BE2C (cell line): Measurements from ENCODE around the gene SLC1A6.

Source experiments
- DNase-seq: peaks from one replicate; pipeline ENCODE4 v3.0.0-alpha.2; 2020
- H3K27me3 ChIP-seq: fragments of 250-450 bp; sonication (Bioruptor Pico); 2 replicates; pipeline ENCODE4 v1.5.1; 2020; ENCODE audit warnings: mild to moderate bottlenecking
- H3K36me3 ChIP-seq: fragments of 250-450 bp; sonication (Bioruptor Pico); 2 replicates; pipeline ENCODE4 v1.5.1; 2020; ENCODE audit warnings: mild to moderate bottlenecking
- H3K4me1 ChIP-seq: fragments of 250-450 bp; sonication (Bioruptor Pico); 2 replicates; pipeline ENCODE4 v1.5.1; 2020
- H3K4me3 ChIP-seq: 2 replicates; pipeline ENCODE4 v1.5.1; 2011; ENCODE audit warnings: low read depth, low read length
- H3K9me3 ChIP-seq: fragments of 250-450 bp; sonication (Bioruptor Pico); 2 replicates; pipeline ENCODE4 v1.5.1; 2020
- TF ChIP-seq, protein P1 (sequence below): IDR thresholded peaks from 2 replicates; pipeline ENCODE4 v1.5.1; 2012; ENCODE audit warnings: mild to moderate bottlenecking, low read depth, low read length

Gene SLC1A6

DNA sequence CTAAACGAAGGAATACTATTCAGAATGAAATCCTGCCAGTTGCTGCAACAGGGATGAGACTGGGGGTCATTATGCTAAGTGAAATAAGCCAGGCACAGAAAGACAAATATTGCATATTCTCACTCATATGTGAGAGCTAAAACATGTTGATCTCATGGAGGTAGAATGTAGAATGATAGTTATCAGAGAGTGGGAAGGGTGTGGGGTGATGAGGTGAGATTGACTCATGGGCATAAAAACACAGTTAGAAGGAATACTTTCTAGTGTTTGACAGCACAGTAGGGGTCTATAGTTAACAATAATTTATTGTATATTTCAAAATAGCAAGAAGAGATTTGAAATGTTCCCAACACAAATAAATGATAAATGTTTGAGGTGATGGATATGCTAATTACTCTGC lies 46.2 kb downstream of the SLC1A6 start:
- Histone ChIP-seq H3K4me1 (no peaks in the 10 kb centered on the region), H3K9me3 (no peaks in the 10 kb centered on the region), H3K36me3 (no peaks in the 10 kb centered on the region), H3K4me3 (no peak overlapping the region), H3K27me3 (no peaks in the 10 kb centered on the region)
- no peak for DNase-seq
- TF ChIP-seq, protein P1, sequence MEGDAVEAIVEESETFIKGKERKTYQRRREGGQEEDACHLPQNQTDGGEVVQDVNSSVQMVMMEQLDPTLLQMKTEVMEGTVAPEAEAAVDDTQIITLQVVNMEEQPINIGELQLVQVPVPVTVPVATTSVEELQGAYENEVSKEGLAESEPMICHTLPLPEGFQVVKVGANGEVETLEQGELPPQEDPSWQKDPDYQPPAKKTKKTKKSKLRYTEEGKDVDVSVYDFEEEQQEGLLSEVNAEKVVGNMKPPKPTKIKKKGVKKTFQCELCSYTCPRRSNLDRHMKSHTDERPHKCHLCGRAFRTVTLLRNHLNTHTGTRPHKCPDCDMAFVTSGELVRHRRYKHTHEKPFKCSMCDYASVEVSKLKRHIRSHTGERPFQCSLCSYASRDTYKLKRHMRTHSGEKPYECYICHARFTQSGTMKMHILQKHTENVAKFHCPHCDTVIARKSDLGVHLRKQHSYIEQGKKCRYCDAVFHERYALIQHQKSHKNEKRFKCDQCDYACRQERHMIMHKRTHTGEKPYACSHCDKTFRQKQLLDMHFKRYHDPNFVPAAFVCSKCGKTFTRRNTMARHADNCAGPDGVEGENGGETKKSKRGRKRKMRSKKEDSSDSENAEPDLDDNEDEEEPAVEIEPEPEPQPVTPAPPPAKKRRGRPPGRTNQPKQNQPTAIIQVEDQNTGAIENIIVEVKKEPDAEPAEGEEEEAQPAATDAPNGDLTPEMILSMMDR: no peak

DNA sequence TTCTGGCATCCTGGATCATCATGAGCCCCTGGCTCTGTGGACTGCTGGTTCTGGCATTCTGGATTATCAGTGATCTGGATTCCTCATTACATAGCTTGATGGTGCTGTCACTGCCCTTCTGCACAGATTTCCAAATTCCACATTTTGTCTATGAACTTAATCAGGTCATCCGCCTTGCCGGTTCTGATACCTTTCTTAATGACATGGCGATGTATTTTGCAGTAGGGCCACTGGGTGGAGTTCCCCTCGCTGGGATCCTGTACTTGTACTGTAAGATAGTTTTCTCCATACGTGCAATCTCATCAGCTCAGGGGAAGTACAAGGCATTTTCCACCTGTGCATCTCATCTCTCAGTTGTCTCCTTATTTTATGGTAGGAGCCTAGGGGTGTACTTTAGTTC lies 62.8 kb downstream of the SLC1A6 start:
- peaks cover 16% of the 10 kb centered on the region for H3K27me3 ChIP-seq
- no peak overlapping the region for H3K4me3 ChIP-seq
- no peak for DNase-seq
- H3K4me1 ChIP-seq: no peaks in the 10 kb centered on the region
- no peaks in the 10 kb centered on the region for H3K9me3 ChIP-seq
- no peaks in the 10 kb centered on the region for H3K36me3 ChIP-seq
- TF ChIP-seq, protein P1: no peak

DNA sequence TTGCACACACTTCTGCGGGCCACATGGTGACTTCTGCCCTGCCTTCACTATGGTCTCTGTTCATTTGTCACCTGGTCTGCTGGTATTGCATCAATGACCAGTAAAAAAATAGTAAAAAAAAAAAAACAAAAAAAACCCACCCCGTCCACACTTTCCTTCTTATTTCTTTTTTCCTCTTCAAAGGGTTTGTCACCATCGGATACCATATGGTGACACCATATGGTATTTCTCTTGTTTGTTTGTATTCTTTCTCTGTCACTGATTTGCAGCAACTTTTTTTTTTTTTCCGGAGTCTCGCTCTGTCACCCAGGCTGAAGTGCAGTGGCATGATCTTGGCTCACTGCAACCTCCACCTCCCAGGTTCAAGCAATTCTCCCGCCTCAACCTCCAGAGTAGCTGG lies 64.5 kb downstream of the SLC1A6 start:
- DNase-seq: no peak
- Histone ChIP-seq H3K9me3 (no peaks in the 10 kb centered on the region), H3K36me3 (no peaks in the 10 kb centered on the region), H3K27me3 (peaks cover 10% of the 10 kb centered on the region), H3K4me3 (no peak overlapping the region), H3K4me1 (no peaks in the 10 kb centered on the region)
- TF ChIP-seq, protein P1: no peak

DNA sequence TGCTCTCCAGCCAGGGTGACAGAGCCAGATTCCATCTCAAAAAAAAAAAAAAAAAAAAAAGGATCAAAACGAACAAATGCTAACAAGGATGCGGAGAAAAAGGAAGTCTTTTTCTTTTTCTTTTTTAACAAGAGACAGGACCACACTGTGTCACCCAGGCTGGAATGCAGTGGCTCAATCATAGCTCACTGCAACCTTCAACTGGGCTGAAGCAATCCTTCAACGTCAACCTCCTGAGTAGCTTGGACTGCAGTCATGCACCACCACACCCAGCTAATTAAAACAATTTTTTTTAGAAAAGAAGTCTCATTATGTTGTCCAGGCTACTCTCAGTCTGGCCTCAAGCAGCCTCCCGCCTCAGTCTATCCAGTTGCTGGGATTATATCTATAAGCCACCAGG lies 73.0 kb downstream of the SLC1A6 start:
- DNase-seq: no peak
- TF ChIP-seq, protein P1: no peak

DNA sequence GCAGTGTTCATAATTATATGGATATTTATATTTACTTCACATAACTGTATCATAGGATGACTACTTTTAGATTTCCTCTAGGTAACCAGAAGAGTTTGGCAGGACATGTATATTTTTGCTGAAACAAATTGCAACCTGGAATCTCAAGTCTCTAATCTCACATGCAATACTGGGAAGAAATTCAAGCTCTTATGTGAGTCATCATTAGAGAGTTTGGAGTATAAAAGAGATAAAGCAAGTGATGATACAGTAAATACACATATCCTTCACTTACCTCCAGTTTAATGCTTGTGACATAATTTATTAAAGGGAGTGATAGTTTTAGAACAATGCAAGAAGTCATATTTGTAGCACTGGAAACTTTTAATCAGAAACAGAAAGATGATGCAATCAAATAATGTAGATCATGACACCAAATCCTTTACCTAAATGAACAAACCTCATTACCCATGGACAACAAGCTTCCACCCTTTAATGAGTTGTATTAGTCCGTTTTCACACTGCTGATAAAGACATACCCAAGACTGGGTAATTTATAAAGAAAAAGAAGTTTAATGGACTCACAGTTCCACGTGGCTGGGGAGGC lies 77.9 kb downstream of the SLC1A6 start:
- Histone ChIP-seq H3K4me3 (no peak overlapping the region), H3K27me3 (peaks cover 3% of the 10 kb centered on the region; the same call in 1 of the 2 replicates), H3K9me3 (no peaks in the 10 kb centered on the region), H3K4me1 (no peaks in the 10 kb centered on the region), H3K36me3 (no peaks in the 10 kb centered on the region)
- TF ChIP-seq, protein P1: no peak
- DNase-seq: no peak

More for the DNA sequence above, 73.0 kb downstream of the SLC1A6 start:
- H3K4me3 ChIP-seq: no peak overlapping the region
- H3K4me1 ChIP-seq: no peaks in the 10 kb centered on the region
- no peaks in the 10 kb centered on the region for H3K36me3 ChIP-seq
- H3K9me3 ChIP-seq: no peaks in the 10 kb centered on the region
- peaks cover 13% of the 10 kb centered on the region for H3K27me3 ChIP-seq
